GM21825 (cell line): ENCODE data around the gene CLEC1A.

Experiments used
- ATAC-seq: cut with Tn5 transposase; IDR thresholded peaks from one replicate; pipeline ENCODE4 v1.9.1; 2021; ENCODE audit warnings: mild to moderate bottlenecking, moderate library complexity; ENCODE audit not compliant: unreplicated experiment

The CLEC1A gene

GRCh38 chr12:10101648-10102220 is 2.9 kb upstream of the CLEC1A start:
- no peak for ATAC-seq

- no peak for ATAC-seq
Measured at GRCh38 chr12:10101042-10101579, 2.3 kb upstream of the CLEC1A start.

- no peak for ATAC-seq
Measured at GRCh38 chr12:10097521-10097920, 1.3 kb downstream of the CLEC1A start.

DNA sequence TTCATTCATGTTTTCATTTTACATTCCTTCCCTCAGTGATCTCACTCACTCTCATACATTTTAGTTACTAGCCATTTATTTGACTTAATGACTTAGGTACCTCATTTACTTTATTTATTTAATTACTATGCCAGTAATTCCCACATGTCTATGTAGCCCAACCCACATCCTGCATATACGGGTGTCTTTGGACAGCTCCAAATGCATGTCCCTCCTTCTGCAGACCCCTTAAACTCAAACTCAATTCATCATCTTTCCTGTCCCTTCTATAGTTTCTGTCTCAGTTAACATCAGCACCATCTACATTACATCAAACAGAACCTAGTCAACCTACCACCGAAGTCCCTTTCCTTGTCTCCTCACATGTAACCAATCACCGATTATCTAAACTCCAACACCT is 2.8 kb downstream of the CLEC1A start:
- ATAC-seq: no peak

GRCh38 chr12:10094646-10095395 is 4.0 kb downstream of the CLEC1A start:
- no peak for ATAC-seq

DNA sequence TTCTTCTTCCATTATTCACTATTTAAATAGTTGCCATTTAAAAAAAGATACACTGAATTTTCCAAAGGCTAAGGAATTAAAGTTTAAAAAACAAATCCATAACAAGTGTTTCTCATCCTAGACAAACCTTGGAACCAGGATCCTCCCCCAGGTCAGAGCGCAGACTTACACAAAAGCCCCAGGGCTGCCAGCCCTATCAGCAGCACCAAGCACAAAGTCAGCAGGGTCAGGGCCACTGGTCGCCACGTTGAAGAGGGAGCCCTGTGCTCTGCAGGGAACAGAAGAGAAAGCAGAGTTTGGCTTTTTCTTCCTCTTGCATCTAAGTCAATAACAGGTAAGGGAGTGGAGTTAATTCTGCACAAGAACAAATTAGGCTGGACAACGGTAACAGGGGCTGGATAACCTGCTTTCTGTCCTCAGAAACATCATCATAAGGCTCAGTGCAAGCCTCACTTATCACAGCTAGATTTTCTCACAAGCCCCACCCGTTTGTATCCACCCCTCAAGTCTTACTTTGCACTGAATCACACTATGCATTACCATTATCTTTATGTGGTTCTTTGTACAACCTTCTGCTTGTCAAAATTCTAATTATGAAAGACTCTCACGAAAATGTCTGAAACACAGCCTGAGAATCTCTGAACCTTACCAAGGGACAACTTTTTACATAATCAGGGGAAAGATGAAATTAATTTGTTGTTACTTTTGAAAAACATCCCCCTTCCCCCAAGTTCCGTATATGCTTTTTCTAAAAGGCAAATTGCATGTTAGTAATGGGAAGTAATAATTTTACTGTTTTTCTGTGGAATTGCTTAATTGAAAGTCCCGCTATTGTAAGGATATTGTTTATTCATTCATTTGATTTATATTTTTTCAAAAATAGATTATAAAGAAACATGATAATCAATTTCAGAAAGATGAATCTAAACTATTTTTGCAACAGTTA is 9.6 kb downstream of the CLEC1A start:
- no peak for ATAC-seq

- no peak for ATAC-seq
Measured at GRCh38 chr12:10088031-10088430, 10.8 kb downstream of the CLEC1A start.

- no peak for ATAC-seq
Measured at GRCh38 chr12:10086387-10086786, 12.4 kb downstream of the CLEC1A start.

DNA sequence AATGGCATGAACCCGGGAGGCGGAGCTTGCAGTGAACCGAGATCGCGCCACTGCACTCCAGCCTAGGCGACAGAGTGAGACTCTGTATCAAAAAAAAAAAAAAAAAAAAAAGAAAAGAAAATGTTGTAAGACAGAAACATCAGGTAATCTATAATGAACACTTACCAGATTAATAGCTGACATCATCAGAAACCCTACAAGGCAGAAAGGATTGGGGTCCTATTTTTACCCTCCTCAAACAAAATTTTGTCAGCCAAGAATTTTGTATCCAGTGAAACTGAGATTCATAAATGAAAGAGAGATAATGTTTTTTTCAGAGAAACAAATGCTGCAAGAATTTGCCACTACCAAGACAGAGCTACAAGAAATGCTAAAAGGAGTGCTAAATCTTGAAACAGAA is 14.1 kb downstream of the CLEC1A start:
- ATAC-seq: no peak

DNA sequence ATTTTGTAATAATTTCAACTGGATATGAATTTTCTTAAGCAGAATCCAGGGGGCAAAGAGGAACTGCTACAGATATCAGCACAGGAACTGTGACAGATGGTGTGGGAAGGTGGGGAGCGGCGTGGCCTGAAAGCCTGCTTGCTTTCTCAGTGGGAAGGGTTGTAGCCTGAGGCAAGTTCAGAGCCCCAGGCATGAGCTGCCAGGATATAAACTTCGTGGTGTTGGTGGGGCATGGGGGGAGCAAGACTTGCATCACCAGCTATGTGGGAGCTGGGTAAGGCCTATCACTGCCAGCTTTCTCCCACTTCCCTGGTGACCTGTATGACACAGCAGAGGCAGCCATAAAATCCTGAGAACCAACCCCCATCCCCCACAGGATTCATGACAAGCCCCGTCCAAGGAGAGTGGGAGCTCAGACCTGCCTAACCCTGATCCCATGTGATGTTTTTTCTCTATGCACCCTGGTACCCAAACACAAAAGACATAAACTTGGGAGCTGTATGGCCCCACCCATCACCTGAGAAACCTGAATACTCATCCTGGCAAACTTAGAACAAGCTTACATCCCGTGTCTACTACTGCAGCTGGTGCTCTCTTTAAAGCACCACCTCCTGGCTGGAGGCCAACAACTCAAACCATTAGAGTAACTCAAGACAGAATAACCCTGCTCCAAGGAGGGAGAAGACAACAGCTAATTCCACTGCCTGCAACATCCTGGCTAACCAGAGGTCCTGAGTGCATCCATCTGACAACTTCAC is 16.5 kb downstream of the CLEC1A start:
- ATAC-seq: no peak

- no peak for ATAC-seq
Measured at GRCh38 chr12:10075451-10075850, 23.3 kb downstream of the CLEC1A start.

GRCh38 chr12:10073261-10073660 is 25.5 kb downstream of the CLEC1A start:
- ATAC-seq: no peak

GRCh38 chr12:10072131-10072530 is 26.7 kb downstream of the CLEC1A start:
- no peak for ATAC-seq

GRCh38 chr12:10070380-10070779 is 28.4 kb downstream of the CLEC1A start:
- ATAC-seq: no peak

- no peak for ATAC-seq
Measured at GRCh38 chr12:10069976-10070375, 28.8 kb downstream of the CLEC1A start.

GRCh38 chr12:10069099-10069498 is 29.7 kb downstream of the CLEC1A start:
- no peak for ATAC-seq

GRCh38 chr12:10068644-10069043 is 30.1 kb downstream of the CLEC1A start:
- ATAC-seq: no peak

- no peak for ATAC-seq
Measured at GRCh38 chr12:10067942-10068341, 30.8 kb downstream of the CLEC1A start.

DNA sequence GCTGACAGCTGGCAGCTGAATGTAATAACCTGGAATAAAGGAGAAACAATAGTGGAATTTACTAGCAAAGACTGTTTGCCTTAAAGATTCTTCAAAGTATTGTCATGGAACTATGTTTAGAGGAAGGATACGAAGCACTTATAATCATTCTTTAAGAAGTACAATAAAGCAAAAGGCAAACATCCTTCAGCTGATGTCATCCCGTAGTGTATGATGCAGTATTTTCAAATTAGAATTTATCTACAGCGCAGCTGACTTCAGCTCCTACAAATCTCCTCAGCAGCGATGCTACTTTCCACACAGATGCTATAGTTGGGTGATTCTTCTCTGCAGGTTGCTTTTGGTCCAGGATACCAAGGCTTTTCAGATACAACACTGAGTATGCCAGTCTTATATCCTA is 31.5 kb downstream of the CLEC1A start:
- no peak for ATAC-seq

DNA sequence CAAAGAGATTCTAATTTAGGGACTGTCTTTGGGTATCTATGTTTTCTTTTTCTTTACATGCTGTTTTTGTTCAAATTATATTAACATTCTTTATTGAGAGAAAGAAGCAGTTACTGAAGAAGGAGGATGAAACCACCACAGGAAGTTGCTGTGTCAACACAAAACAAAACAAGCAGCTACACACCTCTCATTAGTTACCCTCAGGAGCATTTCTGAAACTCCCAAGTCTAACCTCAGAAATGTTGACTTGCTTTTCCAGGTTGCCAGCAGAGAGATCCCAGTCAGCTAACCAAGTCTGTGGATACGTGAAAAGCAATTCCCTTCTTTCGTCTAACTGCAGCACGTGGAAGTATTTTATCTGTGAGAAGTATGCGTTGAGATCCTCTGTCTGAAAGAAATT is 33.5 kb downstream of the CLEC1A start:
- no peak for ATAC-seq

DNA sequence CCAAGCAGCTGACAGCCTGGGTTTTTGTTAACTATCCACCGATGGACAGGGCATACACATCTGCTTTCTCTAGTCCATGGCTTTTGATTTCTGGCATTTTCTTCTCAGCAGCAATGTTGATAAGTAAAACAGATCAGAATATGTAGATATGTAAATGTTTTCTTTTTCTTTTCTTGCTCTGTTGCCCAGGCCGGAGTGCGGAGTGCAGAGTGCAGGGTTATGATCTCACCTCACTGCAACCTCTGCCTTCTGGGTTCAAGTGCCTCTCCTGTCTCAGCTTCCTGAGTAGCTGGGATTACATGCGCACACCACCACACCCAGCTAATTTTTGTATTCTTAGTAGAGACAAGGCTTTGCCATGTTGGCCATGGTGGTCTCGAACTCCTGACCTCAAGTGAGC is 40.4 kb downstream of the CLEC1A start:
- ATAC-seq: no peak
